Sciatic nerve (tissue), 2 donors: ENCODE data around the gene RPS8. TPM values are rescaled to one million over a fixed set of nuclear protein-coding genes. Genes with fewer than 3 reads are reported as not detected.
"Not testable (repeated sequence)": the region's sequence is repeated elsewhere in the genome, so short reads cannot be mapped to it uniquely, and the experiment has no call there.

Source experiments
- ATAC-seq: fragments of 200-7000 bp; cut with Tn5 transposase; one replicate; pipeline ENCODE4 v1.9.1; 2020; ENCODE audit warnings: mild to moderate bottlenecking, moderate library complexity
- DNase-seq: peaks from one replicate; pipeline ENCODE4 v3.0.0-alpha.2; 2020; ENCODE audit warnings: low spot score
- intact Hi-C: fragments of 100-400 bp; cut with DNase I; formaldehyde crosslinking; loops from one replicate; pipeline ENCODE4 v1.14.2; 2022
- total RNA-seq: library from RNA; stranded (reverse); fragmentation: NEBNext Ultra II Directional; extraction: Animal tissue kit (Norgen Biotek cat#: 25700); gene quantifications from one replicate; pipeline ENCODE4 v1.2.1, GENCODE V29; 2021
- donor health status: DM: no; HTN: no; CAD: no.
- donor health status: DM: no; HTN: no; CAD: no.

Gene RPS8
- 1,483 TPM for total RNA-seq

- intact Hi-C loops: no loop called here
- DNase-seq: peak; percentile 95
- ATAC-seq: peak; percentile 95
Observed at GRCh38 chr1:44775078-44775929, at the start of gene RPS8. Gene RPS8 (plus strand): TSS chr1:44775540. CDS start chr1:44775597, 57 bp downstream.

- DNase-seq (peak; percentile 97), ATAC-seq (peak; percentile 91)
- intact Hi-C loops: no loop called here
Observed at GRCh38 chr1:44730741-44731512, 44.4 kb upstream of the RPS8 start, which contains the start of gene RNU5D-1. Gene RNU5D-1 (minus strand): TSS chr1:44731170.

- intact Hi-C loops: no loop called here
- ATAC-seq (no peak), DNase-seq (no peak)
Observed at GRCh38 chr1:44733365-44733764, 42.0 kb upstream of the RPS8 start.

GRCh38 chr1:44733784-44734183 lies 41.6 kb upstream of the RPS8 start:
- no peak for ATAC-seq
- intact Hi-C loops: no loop called here

GRCh38 chr1:44735992-44736391 lies 39.3 kb upstream of the RPS8 start:
- ATAC-seq (no peak), DNase-seq (no peak)
- intact Hi-C loops: no loop called here

More at GRCh38 chr1:44733784-44734183, 41.6 kb upstream of the RPS8 start:
- DNase-seq: no peak

- ATAC-seq, intact Hi-C loops, DNase-seq: not testable (repeated sequence)
Observed at GRCh38 chr1:44738953-44739306, 36.4 kb upstream of the RPS8 start.

- intact Hi-C loops: no loop called here
- DNase-seq (peak; percentile 98), ATAC-seq (peak; percentile 100)
Observed at GRCh38 chr1:44739307-44740178, 35.8 kb upstream of the RPS8 start, which contains the start of gene KIF2C. Gene KIF2C (plus strand): TSS chr1:44739837. CDS start chr1:44739933, 96 bp downstream.

- no peak for ATAC-seq
- intact Hi-C loops: no loop called here
- no peak for DNase-seq
Observed at GRCh38 chr1:44740179-44740617, 35.1 kb upstream of the RPS8 start.

GRCh38 chr1:44743211-44743610 lies 32.1 kb upstream of the RPS8 start:
- DNase-seq (no peak), ATAC-seq (no peak)
- intact Hi-C loops: no loop called here

- intact Hi-C loops: no loop called here
- DNase-seq (no peak), ATAC-seq (no peak)
Observed at GRCh38 chr1:44747878-44748277, 27.5 kb upstream of the RPS8 start.

- no peak for DNase-seq
- no peak for ATAC-seq
- intact Hi-C loops: no loop called here
Observed at GRCh38 chr1:44757420-44757819, 17.9 kb upstream of the RPS8 start.

GRCh38 chr1:44759077-44759476 lies 16.3 kb upstream of the RPS8 start:
- intact Hi-C loops: no loop called here
- ATAC-seq: no peak
- no peak for DNase-seq

- intact Hi-C loops: no loop called here
- no peak for DNase-seq
- no peak for ATAC-seq
Observed at GRCh38 chr1:44760876-44761275, 14.5 kb upstream of the RPS8 start.

GRCh38 chr1:44766421-44766820 lies 8.9 kb upstream of the RPS8 start:
- ATAC-seq, intact Hi-C loops, DNase-seq: not testable (repeated sequence)

- DNase-seq: peak; percentile 67
- intact Hi-C loops: no loop called here
- ATAC-seq: peak; percentile 6
Observed at GRCh38 chr1:44775930-44776729, 790 bp downstream of the RPS8 start.

- ATAC-seq (no peak), DNase-seq (no peak)
- intact Hi-C loops: no loop called here
Observed at GRCh38 chr1:44776730-44777068, 1.4 kb downstream of the RPS8 start.

GRCh38 chr1:44777547-44777946 lies 2.2 kb downstream of the RPS8 start:
- DNase-seq (no peak), ATAC-seq (no peak)
- intact Hi-C loops: no loop called here

GRCh38 chr1:44777969-44778635 lies 2.8 kb downstream of the RPS8 start:
- no peak for ATAC-seq
- intact Hi-C loops: no loop called here
- no peak for DNase-seq
